Brain microvascular endothelial cell (primary cell): Measurements from ENCODE around the gene EDA.

Source experiments
- DNase-seq: peaks from one replicate; pipeline ENCODE4 v3.0.0-alpha.2; 2020
- H3K27ac ChIP-seq: fragments of 250-450 bp; sonication (Bioruptor Pico); 2 replicates; pipeline ENCODE4 v1.5.1; 2020; ENCODE audit warnings: mild to moderate bottlenecking, moderate library complexity
- H3K27me3 ChIP-seq: fragments of 250-450 bp; sonication (Bioruptor Pico); replicated peaks from 2 replicates; pipeline ENCODE4 v1.5.1; 2020; ENCODE audit warnings: mild to moderate bottlenecking
- H3K36me3 ChIP-seq: fragments of 250-450 bp; sonication (Bioruptor Pico); replicated peaks from 2 replicates; pipeline ENCODE4 v1.5.1; 2020; ENCODE audit warnings: mild to moderate bottlenecking
- H3K4me3 ChIP-seq: 2 replicates; pipeline ENCODE4 v1.5.1; 2011; ENCODE audit warnings: low read depth, mild to moderate bottlenecking, control low read depth, low read length, moderate library complexity
- CTCF ChIP-seq: IDR thresholded peaks from 2 replicates; pipeline ENCODE4 v1.5.1; 2011; ENCODE audit warnings: low read depth, mild to moderate bottlenecking, moderate library complexity, low read length, control low read depth, inconsistent platforms; ENCODE audit errors: missing control alignments
- in situ Hi-C: cut with HindIII; loops from 2 replicates; pipeline ENCODE4 v1.10.0; 2017; ENCODE audit warnings: low sequenced_read_pairs, low pct_ligation_motif_present

The EDA gene

GRCh38 chrX:70007946-70008345 lies 392.0 kb downstream of the EDA start:
- no peak for DNase-seq
- no peak for TF ChIP-seq CTCF
- H3K4me3 ChIP-seq: no peak overlapping the region
- in situ Hi-C loops: no loop called here
- H3K27me3 ChIP-seq: no peaks in the 10 kb centered on the region
- H3K27ac ChIP-seq: no peak overlapping the region
- no peaks in the 10 kb centered on the region for H3K36me3 ChIP-seq

- in situ Hi-C loops: no loop called here
- no peak for DNase-seq
- TF ChIP-seq CTCF: no peak
- no peak overlapping the region for H3K27ac ChIP-seq
- no peaks in the 10 kb centered on the region for H3K27me3 ChIP-seq
- no peak overlapping the region for H3K4me3 ChIP-seq
- H3K36me3 ChIP-seq: no peaks in the 10 kb centered on the region
Observed at GRCh38 chrX:70009049-70009448, 393.1 kb downstream of the EDA start.

- Histone ChIP-seq H3K36me3 (no peaks in the 10 kb centered on the region), H3K27me3 (no peaks in the 10 kb centered on the region), H3K27ac (no peak overlapping the region), H3K4me3 (no peak overlapping the region)
- TF ChIP-seq CTCF: no peak
- in situ Hi-C loops: no loop called here
- no peak for DNase-seq
Observed at GRCh38 chrX:70009970-70010369, 394.1 kb downstream of the EDA start.

- no peak overlapping the region for H3K27ac ChIP-seq
- TF ChIP-seq CTCF: no peak
- H3K27me3 ChIP-seq: no peaks in the 10 kb centered on the region
- H3K36me3 ChIP-seq: no peaks in the 10 kb centered on the region
- in situ Hi-C loops: no loop called here
- H3K4me3 ChIP-seq: no peak overlapping the region
- no peak for DNase-seq
Observed at GRCh38 chrX:70012756-70013155, 396.8 kb downstream of the EDA start.

GRCh38 chrX:70013466-70014381 lies 397.8 kb downstream of the EDA start:
- TF ChIP-seq CTCF: no peak
- H3K36me3 ChIP-seq: no peaks in the 10 kb centered on the region
- no peaks in the 10 kb centered on the region for H3K27me3 ChIP-seq
- no peak for DNase-seq
- in situ Hi-C loops: no loop called here
- no peak overlapping the region for H3K27ac ChIP-seq
- H3K4me3 ChIP-seq: no peak overlapping the region
